Measurements from ENCODE around the gene PRSS1. TPM values are rescaled to one million over a fixed set of nuclear protein-coding genes. Genes with fewer than 3 reads are reported as not detected.

The PRSS1 gene
- total RNA-seq, 1 donor from 2014 or later = not detected

DNA sequence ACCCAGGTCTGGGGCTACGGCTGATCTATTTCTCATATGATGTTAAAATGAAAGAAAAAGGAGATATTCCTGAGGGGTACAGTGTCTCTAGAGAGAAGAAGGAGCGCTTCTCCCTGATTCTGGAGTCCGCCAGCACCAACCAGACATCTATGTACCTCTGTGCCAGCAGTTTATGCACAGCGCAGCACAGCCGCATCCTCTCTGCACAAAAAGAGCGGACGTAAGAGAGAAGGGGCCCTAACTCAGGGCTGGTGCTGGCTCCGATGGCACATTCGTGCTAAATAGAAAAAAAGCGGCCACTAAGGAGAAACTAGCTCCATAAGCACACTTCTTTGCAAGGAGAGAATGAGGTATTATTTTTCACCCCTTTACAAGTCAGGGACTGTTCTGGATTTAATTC, 28.3 kb upstream of the PRSS1 start:
- no peak overlapping the region for H3K9ac ChIP-seq
- no peaks in the 10 kb centered on the region for H3K27me3 ChIP-seq
- no peaks in the 10 kb centered on the region for H3F3A ChIP-seq (ENCODE audit: low read depth)
- no peaks in the 10 kb centered on the region for H3K36me3 ChIP-seq
- H3K4me3 ChIP-seq = no peak overlapping the region
- no peaks in the 10 kb centered on the region for H3K27me3 Mint-ChIP-seq (ENCODE audit: insufficient read depth, low read depth)
- H3K36me3 Mint-ChIP-seq = no peaks in the 10 kb centered on the region
- H3K4me1 Mint-ChIP-seq = no peaks in the 10 kb centered on the region
- H3K27ac ChIP-seq = no peak overlapping the region
- no peaks in the 10 kb centered on the region for H3K79me2 ChIP-seq (ENCODE audit: low read depth)
- no peaks in the 10 kb centered on the region for H3K9me3 Mint-ChIP-seq
- no peak for DNase-seq (ENCODE audit: low spot score)
- H2AFZ ChIP-seq (replicated peaks) = no peak overlapping the region
- no peak for TF ChIP-seq EZH2phosphoT487 (IDR thresholded peaks at IDR 0.05)
- no peak for TF ChIP-seq EZH2 (IDR thresholded peaks at IDR 0.05)
- TF ChIP-seq, protein P1, sequence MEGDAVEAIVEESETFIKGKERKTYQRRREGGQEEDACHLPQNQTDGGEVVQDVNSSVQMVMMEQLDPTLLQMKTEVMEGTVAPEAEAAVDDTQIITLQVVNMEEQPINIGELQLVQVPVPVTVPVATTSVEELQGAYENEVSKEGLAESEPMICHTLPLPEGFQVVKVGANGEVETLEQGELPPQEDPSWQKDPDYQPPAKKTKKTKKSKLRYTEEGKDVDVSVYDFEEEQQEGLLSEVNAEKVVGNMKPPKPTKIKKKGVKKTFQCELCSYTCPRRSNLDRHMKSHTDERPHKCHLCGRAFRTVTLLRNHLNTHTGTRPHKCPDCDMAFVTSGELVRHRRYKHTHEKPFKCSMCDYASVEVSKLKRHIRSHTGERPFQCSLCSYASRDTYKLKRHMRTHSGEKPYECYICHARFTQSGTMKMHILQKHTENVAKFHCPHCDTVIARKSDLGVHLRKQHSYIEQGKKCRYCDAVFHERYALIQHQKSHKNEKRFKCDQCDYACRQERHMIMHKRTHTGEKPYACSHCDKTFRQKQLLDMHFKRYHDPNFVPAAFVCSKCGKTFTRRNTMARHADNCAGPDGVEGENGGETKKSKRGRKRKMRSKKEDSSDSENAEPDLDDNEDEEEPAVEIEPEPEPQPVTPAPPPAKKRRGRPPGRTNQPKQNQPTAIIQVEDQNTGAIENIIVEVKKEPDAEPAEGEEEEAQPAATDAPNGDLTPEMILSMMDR (IDR thresholded peaks at IDR 0.05) = no peak
- no peaks in the 10 kb centered on the region for H3K9me3 ChIP-seq (ENCODE audit: low read depth)
- no peaks in the 10 kb centered on the region for H4K20me1 ChIP-seq (ENCODE audit: low read depth)
- H3K4me1 ChIP-seq = no peaks in the 10 kb centered on the region
- no peak overlapping the region for H3K4me3 Mint-ChIP-seq
- no peak overlapping the region for H3K4me2 ChIP-seq
- H3K27ac Mint-ChIP-seq = no peak overlapping the region

DNA sequence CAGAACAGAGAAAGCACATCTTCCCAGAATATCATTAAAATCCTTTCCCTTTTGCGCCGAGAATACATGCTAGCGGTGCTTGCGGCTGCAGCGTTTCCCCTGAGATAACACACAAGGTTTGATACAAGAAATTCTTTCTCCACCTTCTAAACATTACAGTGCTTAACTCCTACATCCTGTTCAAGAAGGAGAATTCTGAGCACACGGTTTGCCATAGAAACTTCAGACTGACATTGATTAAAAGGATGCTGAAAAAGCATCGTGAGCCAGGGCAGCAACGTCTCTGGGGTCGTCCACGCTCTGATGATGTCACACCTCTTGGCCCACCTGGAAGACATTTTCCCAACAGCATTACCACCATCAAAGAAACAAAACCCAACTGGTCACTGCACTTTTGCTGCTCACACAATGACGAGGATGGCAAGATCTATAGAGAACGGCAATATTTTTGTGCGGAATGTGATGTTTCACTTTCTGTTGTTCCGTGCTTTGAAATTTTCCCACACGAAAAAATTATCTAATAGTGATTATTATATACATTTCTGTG, 27.0 kb upstream of the PRSS1 start:
- Histone ChIP-seq H3K27ac (no peak overlapping the region), H3F3A (ENCODE audit: low read depth) (no peaks in the 10 kb centered on the region), H3K79me2 (ENCODE audit: low read depth) (no peaks in the 10 kb centered on the region), H2AFZ (replicated peaks) (no peak overlapping the region), H3K27me3 (no peaks in the 10 kb centered on the region), H3K36me3 (no peaks in the 10 kb centered on the region), H3K9me3 (ENCODE audit: low read depth) (no peaks in the 10 kb centered on the region), H3K4me3 (no peak overlapping the region), H4K20me1 (ENCODE audit: low read depth) (no peaks in the 10 kb centered on the region), H3K4me1 (no peaks in the 10 kb centered on the region), H3K9ac (no peak overlapping the region), H3K4me2 (no peak overlapping the region)
- no peaks in the 10 kb centered on the region for H3K9me3 Mint-ChIP-seq
- no peaks in the 10 kb centered on the region for H3K4me1 Mint-ChIP-seq
- H3K4me3 Mint-ChIP-seq = no peak overlapping the region
- H3K27ac Mint-ChIP-seq = no peak overlapping the region
- no peak for DNase-seq (ENCODE audit: low spot score)
- H3K36me3 Mint-ChIP-seq = no peaks in the 10 kb centered on the region
- no peaks in the 10 kb centered on the region for H3K27me3 Mint-ChIP-seq (ENCODE audit: insufficient read depth, low read depth)
- TF ChIP-seq EZH2 (IDR thresholded peaks at IDR 0.05) = no peak
- TF ChIP-seq, protein P1 (IDR thresholded peaks at IDR 0.05) = no peak
- TF ChIP-seq EZH2phosphoT487 (IDR thresholded peaks at IDR 0.05) = no peak

DNA sequence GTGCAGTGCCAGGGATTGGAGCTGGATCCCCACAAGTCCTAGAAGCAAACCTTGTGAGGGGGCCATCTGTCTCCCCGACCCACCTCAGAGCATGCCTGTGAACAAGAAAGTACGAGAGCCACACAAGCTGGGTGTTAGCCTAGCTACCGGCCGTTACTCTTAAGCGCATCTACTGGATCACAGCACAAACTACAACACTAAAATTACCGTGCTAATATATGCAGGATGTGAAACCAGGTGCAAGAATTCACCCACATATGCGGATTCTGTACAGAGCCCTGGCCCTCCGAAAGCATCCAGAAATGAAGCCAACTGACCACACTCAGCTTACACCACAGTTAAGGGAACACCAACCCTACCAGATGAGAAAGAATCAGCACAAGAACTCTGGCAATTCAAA, 16.0 kb upstream of the PRSS1 start:
- H3K27ac ChIP-seq = no peak overlapping the region
- Mint-ChIP-seq H3K27ac (no peak overlapping the region), H3K9me3 (peaks cover 2% of the 10 kb centered on the region), H3K27me3 (ENCODE audit: insufficient read depth, low read depth) (no peaks in the 10 kb centered on the region), H3K4me1 (no peaks in the 10 kb centered on the region), H3K36me3 (no peaks in the 10 kb centered on the region), H3K4me3 (no peak overlapping the region)
- H3K27me3 ChIP-seq = no peaks in the 10 kb centered on the region
- no peak for DNase-seq (ENCODE audit: low spot score)
- no peaks in the 10 kb centered on the region for H4K20me1 ChIP-seq (ENCODE audit: low read depth)
- no peak overlapping the region for H3K4me3 ChIP-seq
- H3K9me3 ChIP-seq (ENCODE audit: low read depth) = no peaks in the 10 kb centered on the region
- no peaks in the 10 kb centered on the region for H3K36me3 ChIP-seq
- peak overlapping the region; percentile 26 for H2AFZ ChIP-seq (replicated peaks)
- no peaks in the 10 kb centered on the region for H3K79me2 ChIP-seq (ENCODE audit: low read depth)
- no peak overlapping the region for H3K9ac ChIP-seq
- no peak for TF ChIP-seq EZH2phosphoT487 (IDR thresholded peaks at IDR 0.05)
- TF ChIP-seq EZH2 (IDR thresholded peaks at IDR 0.05) = no peak
- TF ChIP-seq, protein P1 (IDR thresholded peaks at IDR 0.05) = no peak
- no peaks in the 10 kb centered on the region for H3F3A ChIP-seq (ENCODE audit: low read depth)
- no peak overlapping the region for H3K4me2 ChIP-seq
- no peaks in the 10 kb centered on the region for H3K4me1 ChIP-seq
